DMS153 (cell line): ENCODE measurements around the gene CCDC82.

ENCODE experiments used
- DNase-seq: peaks from one replicate; lab custom pipeline; 2025; lab: John Stamatoyannopoulos, UW

CCDC82 gene

GRCh38 chr11:96329419-96329818, 60.3 kb downstream of the CCDC82 start:
- DNase-seq: no peak

DNA sequence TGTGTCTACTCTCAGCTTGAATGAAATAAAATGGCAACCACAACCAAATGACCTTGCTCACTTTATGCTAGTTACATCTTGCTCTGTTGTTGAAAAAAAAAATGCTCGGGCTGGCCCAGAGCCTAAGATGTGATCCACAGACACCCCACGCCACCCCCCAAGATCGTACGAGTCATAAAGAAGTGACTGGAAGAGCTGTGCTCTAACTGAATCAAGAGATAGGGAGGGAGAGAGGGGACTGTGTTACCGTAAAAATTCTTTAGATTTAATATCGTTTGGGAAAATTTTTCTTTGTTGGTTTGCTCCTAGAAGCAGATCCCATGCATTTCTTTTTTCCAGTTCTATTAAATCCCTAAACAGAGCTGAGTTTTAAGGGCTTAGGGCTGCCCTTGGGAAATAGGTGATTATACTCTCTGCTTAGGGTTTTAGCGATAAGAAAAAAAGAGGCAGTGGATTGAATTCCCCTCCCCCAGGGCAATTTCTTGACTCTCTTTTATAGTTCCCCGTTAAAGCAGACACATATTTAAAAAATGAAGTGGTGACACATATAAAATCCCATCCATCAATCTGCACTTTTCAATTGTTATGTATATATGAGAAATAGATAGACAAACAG, 61.2 kb downstream of the CCDC82 start:
- DNase-seq: no peak

GRCh38 chr11:96326959-96327358, 62.8 kb downstream of the CCDC82 start:
- DNase-seq: no peak

DNA sequence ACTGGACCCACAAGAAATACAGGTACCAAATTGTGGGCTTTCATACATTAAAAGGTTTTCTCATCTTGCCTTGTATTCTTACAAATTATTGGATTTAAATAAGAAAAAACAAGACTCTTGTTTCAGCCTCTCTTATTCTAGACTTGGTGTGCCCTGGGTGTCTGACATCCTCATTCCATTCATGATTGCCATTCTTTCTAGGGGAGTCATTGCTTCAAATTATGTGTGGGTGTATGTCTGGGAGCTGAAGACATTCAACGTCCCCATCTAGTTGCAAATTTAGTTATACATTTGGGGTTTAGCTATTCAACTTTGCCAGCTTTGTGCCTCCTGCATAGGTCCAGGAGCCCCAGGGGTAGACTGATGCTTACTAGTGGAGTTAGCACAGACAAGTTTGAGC, 64.8 kb downstream of the CCDC82 start:
- DNase-seq: no peak

GRCh38 chr11:96323642-96323985, 66.1 kb downstream of the CCDC82 start:
- no peak for DNase-seq

GRCh38 chr11:96322775-96323641, 66.7 kb downstream of the CCDC82 start:
- no peak for DNase-seq

- no peak for DNase-seq
Observed at GRCh38 chr11:96321091-96321490, 68.6 kb downstream of the CCDC82 start.

DNA sequence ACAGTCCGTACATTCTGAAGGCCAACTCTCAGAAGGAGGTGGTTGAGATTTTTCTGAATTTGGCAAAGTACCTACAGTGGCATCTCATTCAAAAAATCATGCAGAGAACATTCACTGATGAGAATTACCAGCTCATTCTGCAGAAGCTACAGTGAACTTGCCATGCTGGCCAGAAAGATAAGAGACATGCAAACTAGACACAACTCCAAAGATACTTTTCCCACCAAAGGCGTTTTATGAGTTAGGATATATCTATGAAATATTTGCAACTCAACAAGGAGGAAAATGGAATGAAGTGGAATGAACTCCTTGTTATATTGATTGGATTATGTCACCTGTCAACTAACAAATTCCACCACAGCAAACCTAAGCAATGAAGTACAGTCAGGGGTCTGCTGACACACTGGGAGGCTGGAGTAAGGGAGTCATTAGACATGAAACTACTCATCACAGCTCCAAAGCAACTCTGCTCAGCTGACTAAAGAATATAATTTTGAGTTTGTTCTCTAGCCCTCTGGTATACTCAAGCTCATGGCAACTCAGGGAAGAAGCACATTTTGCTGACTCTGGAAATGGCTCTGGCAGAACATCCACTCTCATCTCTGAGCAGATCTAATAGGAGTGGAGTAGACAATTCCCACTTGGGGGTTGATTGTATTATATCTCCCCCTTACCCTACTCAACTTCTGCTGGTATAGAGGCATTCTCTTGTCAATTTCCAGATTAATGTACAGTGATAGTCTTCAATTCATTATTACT, 69.6 kb downstream of the CCDC82 start:
- no peak for DNase-seq

GRCh38 chr11:96318850-96319249, 70.9 kb downstream of the CCDC82 start:
- no peak for DNase-seq

GRCh38 chr11:96318399-96318798, 71.3 kb downstream of the CCDC82 start:
- no peak for DNase-seq

DNA sequence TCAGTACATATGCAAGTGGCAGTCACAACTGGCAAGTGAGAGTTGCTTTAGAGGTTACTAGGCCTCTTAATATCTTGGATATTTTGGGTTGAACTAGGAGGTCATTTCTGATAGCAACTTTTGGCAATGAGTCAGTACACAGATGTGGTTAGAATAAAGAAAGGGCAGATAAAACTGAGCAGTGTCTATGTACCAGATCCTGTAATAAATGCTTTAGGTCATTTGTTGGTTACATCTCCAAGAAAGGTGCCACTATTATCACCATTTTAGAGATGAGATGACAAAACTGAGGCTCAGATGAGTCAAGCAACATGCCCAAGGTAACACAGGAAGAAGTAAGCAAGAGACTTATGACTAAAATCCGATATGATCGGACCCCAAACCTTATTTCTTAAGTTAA, 71.7 kb downstream of the CCDC82 start:
- no peak for DNase-seq

GRCh38 chr11:96317571-96317970, 72.1 kb downstream of the CCDC82 start:
- no peak for DNase-seq

GRCh38 chr11:96316869-96317268, 72.8 kb downstream of the CCDC82 start:
- DNase-seq: no peak

DNA sequence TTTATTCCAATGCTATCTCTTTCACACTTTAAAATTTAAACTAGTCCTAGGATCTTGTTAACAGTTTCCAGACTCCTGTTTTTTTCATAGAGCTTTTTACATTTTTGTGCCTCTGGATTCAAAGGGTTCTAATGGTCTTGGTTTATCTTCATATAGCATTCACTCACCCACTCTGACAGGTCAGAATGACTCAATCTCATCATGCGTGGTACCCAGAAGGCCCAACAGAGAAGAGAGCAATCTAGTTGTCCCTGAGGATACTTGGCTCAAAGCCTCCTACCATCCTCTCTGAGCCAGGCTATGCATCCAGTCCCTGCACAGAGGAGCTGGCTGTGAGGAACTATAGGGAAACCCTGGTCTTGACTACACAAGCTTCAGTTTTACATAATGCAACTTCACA, 74.2 kb downstream of the CCDC82 start:
- DNase-seq: no peak

GRCh38 chr11:96314326-96315020, 75.2 kb downstream of the CCDC82 start:
- DNase-seq: no peak

DNA sequence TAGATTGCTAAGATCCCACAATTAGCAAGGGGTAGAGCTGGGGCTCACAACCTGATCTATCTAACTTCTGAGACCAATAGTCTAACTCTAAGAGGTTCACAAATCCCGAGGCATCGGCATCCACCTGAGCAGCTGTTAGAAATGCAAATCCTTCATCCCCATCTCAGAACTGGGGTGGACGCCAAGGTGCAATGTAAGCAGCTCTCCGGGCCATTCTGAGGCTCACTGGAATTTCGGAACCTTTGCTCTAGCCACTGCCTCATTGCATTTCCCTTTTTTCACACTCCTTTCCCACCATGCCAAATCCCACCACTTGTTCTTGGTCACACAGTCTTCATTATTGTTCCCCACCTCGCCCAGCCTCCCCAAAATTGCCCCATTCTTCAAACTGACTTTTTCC, 76.5 kb downstream of the CCDC82 start:
- no peak for DNase-seq

GRCh38 chr11:96311120-96311568, 78.6 kb downstream of the CCDC82 start:
- no peak for DNase-seq

DNA sequence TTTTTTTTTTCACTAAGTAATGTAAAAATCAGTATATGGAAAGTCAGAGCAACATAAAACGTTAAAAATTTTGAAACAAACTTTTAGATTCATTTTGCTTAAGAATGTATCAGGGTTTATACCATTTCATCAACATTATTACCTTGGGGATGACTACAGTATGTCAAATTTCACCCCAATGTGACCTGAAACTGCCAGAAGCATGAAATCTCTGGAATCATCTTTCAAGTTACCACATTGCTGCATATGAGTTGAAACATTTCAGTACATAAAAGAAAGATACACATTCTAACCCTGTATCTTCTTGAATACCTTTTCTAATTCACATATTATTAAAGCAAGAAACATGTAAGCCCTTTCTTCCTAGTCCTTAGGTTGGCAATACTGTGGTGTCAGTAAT, 79.5 kb downstream of the CCDC82 start:
- DNase-seq: no peak

- no peak for DNase-seq
Observed at GRCh38 chr11:96309643-96310017, 80.1 kb downstream of the CCDC82 start.

GRCh38 chr11:96309016-96309642, 80.6 kb downstream of the CCDC82 start:
- no peak for DNase-seq

- peak; percentile 43 for DNase-seq
Observed at GRCh38 chr11:96307776-96308140, 82.0 kb downstream of the CCDC82 start.
